Measurements from ENCODE around the gene PACS1.

The PACS1 gene

DNA sequence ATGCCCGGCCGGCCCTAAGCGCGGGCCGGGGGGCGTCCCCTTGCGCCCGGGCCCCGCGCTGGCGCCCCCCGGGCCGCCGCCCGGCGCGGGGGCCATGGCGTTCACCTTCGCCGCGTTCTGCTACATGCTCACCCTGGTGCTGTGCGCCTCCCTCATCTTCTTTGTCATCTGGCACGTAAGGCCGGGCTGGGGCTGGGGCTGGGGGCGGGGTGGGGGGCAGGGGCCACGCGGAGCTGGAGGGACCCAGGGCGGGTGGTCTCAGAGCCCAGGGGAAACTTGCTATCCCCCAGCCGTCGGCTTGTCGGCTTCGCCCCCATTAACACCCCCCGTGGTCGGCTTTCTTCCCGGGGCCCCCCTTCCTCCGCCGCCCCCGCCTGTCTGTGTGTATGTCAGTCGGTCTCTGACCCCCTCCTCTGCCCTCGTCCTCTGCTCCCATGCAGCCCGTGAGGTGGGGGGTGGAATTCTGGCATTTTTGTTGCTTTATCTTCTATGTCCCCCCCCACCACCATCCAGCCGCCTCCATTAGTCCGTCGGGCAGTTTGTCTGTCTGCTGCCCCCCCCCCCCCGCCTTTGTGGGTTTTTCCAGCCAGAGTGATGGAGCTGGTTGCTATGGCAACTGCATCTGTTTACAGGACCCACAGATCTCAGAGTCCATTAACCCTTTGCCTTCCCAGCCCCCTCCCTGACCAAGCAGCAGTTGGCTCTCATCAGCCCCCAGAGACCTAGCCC lies 208.5 kb downstream of the PACS1 start:
- peak; percentile 14 for DNase-seq

DNA sequence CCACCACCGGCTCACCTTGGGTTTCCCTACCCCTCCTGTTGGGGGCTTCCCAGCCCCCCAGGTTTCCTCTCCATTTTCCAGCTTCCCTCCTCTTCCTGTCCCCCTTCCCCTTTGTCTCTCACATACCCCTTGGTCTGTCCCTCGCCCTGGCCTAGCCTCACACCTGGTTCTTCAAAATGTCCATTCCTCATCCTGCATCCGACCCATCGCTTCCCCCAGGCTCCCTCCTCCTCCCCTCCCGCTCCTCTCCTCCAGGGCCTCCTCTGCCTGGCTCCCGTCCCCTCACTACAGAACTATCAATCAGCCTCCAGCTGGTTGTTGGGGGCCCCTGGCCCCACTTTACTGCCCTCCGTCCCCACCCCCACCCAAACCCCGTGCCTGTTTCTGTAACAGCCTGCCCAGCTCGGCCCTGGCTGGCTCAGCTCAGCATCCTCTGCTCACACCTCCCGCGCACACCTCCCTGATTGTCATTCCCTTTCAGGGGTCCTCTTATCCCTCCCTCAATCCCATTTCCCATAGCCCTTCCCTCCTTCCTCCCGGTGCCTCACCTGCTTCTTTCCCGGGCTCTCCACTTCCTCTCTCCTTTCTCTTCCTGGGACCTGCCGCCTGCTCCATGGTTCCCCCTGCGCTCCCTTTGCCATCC lies 209.1 kb downstream of the PACS1 start:
- no peak for DNase-seq

GRCh38 chr11:66280428-66280827 lies 210.4 kb downstream of the PACS1 start:
- no peak for DNase-seq

DNA sequence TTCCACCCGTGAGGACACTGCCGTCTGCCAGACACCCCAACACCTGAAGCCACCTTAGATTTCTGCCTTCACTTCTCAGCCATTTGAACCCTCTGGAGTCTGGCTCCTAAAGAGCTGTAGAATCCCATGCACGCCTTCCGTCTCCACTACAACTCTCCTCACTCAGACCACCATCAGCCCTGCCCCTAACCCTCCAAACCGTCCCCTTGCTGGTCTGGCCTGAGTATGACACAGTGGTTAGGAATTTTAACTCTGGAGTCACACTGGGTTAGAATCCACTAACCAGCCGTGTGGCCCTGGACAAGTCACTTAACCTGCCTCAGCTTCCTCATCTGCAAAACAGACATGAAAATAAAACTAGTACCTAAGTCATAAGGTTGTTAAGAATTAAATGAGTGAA lies 210.9 kb downstream of the PACS1 start:
- DNase-seq = no peak

GRCh38 chr11:66281776-66282467 lies 211.8 kb downstream of the PACS1 start:
- no peak for DNase-seq

- DNase-seq = peak; percentile 100
Observed at GRCh38 chr11:66282468-66283455, 212.7 kb downstream of the PACS1 start.

- no peak for DNase-seq
Observed at GRCh38 chr11:66283461-66284105, 213.5 kb downstream of the PACS1 start.

DNA sequence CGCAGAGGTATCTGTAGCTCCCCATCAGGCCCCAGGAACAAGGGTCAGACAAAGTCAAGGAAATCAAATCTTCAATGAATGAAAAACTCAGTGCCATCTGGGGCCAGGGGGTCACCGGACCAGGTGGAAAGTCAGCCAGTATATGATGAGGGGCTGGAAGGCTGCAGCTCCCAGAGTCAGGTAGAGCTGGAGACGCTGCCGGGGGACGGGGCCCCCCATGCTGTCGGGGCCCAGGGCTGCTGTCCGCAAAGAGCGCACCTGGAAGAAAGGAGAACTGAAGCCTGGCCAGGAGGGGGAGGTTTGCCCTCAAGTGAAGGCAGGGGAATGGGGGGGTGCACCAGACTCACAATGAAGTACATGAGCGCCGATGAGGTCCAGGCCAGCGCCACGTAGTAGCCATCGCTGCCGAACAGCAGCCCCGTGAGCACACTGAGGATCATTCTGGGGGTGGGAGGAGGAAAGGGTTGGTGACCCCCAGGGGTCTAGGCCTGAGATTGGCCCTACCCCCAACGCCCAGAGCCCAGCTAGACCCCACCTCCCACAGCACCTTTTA lies 214.5 kb downstream of the PACS1 start:
- no peak for DNase-seq

- DNase-seq = no peak
Observed at GRCh38 chr11:66285250-66285947, 215.3 kb downstream of the PACS1 start.

DNA sequence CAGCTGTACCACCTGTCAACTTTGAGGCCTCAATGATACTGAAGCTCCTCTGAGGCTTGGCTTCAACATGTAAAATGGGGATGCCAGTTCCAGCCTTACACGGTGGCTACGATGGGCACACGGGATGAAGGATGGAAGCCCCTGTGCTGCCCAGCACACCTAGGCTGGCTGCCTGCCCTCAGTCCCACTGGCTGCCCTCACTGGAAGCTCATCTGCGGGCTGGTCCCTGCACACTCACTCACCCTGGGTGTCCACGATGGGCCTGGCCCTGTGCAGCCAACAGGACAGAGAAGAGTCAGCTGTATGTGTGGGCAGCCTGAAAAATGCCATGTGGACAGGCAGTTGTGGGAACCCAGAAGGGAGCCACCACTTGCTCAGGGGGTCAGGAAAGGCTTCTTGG lies 216.6 kb downstream of the PACS1 start:
- DNase-seq = no peak

- no peak for DNase-seq
Observed at GRCh38 chr11:66287211-66287888, 217.3 kb downstream of the PACS1 start.

DNA sequence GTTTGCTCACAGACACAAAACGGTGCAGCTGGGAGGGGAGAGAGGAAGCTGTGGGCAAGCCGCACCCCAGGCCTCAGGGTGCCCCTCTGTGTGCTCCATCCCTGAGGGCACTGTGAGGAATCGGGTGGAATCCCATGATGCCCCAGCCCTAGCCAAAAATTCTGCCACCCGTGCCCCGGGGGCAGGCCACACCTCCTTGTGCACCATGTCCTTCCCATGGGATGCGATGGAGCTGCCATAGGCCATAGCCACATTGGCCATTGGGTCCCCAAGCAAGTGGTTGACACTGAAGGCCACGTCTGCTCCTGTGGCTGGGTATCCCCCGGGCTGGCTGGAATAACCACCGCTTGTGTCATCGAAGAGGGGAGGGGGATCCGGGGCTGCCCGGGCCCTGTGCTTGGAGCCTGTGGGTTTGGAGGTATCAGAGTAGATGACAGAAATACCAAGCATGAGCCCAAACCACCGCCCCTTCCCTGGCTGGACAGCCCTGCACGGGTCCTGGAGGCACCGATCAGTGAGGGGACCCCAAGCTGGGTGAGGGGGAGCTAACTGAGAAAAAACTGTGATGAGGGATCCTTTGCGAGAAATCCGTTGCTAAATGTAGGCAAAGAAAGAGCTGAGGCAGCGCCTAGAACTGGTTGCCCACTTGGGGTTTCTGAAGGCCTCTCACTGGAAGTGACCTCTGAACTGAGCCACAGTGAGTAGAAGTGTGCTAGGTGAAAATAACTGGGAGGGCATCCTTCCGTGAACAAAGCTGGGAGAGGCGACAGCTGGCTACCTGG lies 218.0 kb downstream of the PACS1 start:
- DNase-seq = no peak

DNA sequence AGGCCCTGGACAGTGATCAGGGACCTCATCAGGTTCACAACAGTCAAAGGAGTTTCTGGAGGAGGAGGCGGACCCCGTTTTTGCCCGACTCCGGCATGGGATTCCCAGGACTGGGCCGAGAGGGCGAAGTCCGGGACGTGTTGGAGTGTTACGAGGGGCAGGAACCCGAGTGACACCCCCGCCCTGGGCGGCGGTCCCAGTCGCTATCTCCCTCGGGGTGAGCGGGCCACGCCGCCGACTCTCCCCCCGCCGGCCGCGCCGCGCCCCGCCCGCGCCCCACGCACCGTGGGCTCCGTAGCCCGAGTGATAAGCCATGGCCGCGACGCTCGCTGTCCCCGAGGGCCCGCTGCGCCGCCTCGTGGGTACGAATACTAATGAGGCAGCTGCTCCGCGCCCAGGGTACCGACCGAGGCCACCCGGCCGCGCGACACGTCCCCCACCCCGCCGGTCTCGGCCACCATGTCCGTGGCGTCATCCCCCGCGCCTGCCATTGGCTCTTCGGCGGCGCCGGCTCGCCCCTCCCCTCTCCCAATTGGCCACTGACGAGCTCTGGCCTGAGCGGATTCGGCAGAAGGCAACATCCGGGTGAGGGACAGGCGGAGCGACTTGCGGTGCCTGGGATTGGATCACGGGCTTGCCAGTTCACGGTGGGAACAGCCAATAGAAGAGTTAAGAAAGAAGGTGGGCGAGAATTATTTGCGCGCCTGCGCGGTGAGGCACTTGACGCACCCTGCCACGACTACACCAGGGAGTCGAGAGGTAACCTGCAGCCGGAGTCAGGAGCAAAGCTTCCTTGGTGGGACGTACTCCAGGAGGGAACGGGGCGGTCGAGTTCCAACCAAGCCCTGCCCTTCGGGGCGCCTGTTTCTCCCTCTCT lies 218.8 kb downstream of the PACS1 start, which contains the start of gene YIF1A:
TSS of gene YIF1A (minus strand) at position 473 of the 877 bp plus-strand sequence. CDS start at position 315, 158 bp downstream.
- peak; percentile 98 for DNase-seq

DNA sequence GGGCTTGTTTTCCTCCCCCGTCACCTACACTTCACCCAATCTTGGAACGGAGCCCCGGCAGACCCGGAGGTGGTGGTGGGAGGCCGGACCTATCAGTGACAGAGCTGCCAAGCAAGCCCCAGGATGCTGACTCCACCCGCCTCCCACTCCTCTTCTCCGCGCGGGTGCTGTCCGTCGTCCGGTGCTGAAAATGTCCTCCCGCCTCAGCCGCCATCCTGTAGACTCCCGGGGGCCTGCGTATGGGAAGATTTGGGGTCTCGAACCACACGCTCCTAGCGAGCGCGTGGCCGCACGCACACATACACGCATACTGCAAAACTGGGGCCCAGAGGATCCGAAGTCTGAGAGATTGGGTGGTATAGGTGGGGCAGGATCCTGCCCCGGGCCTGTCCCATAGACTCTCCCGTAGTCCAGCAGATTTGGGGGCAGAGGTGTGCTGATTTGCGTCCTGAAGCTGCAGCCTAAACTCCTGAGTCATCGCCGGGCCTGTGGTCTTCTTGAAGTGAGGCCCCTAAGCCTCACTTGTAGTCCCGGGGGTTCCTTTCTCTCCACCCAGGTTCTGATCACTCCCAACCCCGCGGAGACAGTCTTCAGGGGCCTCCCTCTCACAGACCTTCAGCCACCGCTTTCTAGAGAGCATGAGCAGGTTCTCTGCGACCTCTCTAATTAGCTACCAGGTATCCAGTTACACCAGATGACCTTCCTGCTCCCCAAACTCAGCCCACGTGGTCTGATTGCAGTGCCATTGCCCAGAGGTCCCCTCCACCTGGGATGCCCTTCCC lies 219.7 kb downstream of the PACS1 start:
- DNase-seq = peak; percentile 81

GRCh38 chr11:66290330-66290621 lies 220.2 kb downstream of the PACS1 start:
- no peak for DNase-seq

- DNase-seq = no peak
Observed at GRCh38 chr11:66291303-66291705, 221.2 kb downstream of the PACS1 start.

- DNase-seq = peak; percentile 56
Observed at GRCh38 chr11:66291706-66292542, 221.9 kb downstream of the PACS1 start, which contains the start of gene TMEM151A. Gene TMEM151A (plus strand): TSS chr11:66291894. CDS start chr11:66292014, 120 bp downstream.
